Measurements from ENCODE around the gene SLC19A1.

DNA sequence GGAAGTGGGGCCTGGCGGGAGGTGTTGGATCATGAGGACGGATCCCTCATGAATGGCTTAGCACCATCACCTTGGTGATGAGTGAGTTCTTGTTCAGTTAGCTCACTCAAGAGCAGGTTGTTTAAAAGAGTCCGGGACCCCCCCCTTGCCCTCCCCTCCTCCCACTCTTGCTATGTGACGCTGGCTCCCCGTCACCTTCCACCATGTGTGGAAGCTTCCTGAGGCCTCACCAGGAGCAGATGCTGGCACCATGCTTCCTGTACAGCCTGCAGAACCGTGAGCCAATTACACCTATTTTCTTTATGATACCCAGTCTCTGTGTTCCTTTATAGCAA is 3.0 kb upstream of the SLC19A1 start:
- no peak for TF ChIP-seq EZH2 (optimal IDR thresholded peaks at IDR 0.05; ENCODE audit: low read depth, low read length)
- no peak for TF ChIP-seq CTCF (IDR thresholded peaks at IDR 0.05; ENCODE audit: low read length)

All from MM.1S (cell line).